ENCODE measurements around the gene CCND2. TPM values are rescaled to one million over a fixed set of nuclear protein-coding genes. Genes with fewer than 3 reads are reported as not detected.

The CCND2 gene
- total and polyA plus RNA-seq, 2 experiments from 2014 or later: 75.6 to 224 TPM

DNA sequence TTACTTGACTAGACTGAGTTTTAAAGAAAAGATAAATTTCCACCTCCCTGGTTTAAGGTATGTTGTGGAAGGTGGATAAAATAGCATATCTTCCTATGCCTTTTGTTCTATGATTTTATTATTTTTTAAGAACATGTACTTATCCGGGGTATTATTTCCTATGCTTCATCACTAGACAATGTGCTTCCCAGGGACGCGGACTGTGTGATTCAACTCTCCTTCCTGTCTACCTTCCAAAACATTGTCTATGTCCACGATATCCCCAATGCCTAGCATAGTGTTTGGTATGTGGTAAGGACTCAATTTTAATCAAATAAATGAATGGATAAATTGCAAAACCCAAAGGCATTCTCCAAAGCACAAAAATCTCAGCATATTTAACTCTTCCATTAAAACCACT is 8.3 kb upstream of the CCND2 start:
- Histone ChIP-seq H3F3A (replicated peaks; ENCODE audit: low read depth) (peaks cover 4% of the 10 kb centered on the region), H3K27me3 (ENCODE audit: insufficient read depth) (peaks cover 26% of the 10 kb centered on the region), H3K36me3 (ENCODE audit: insufficient read depth) (no peaks in the 10 kb centered on the region), H4K20me1 (replicated peaks; ENCODE audit: insufficient read depth) (no peaks in the 10 kb centered on the region), H3K79me2 (replicated peaks; ENCODE audit: insufficient read depth) (no peaks in the 10 kb centered on the region), H3K27ac (ENCODE audit: low read depth) (no peak overlapping the region), H3K9me2 (ENCODE audit: insufficient read depth) (no peaks in the 10 kb centered on the region), H3K4me3 (no peak overlapping the region), H3K4me2 (no peak overlapping the region), H3K4me1 (ENCODE audit: insufficient read depth) (peaks cover 22% of the 10 kb centered on the region), H2AFZ (no peak overlapping the region)
- no peak for DNase-seq (ENCODE audit: low spot score)
- TF ChIP-seq STAT1 (IDR thresholded peaks at IDR 0.05; ENCODE audit: unreplicated experiment) (no peak), ZNF114 (CRISPR knock-in tag; IDR thresholded peaks at IDR 0.05) (no peak), NANOG (IDR thresholded peaks at IDR 0.05; ENCODE audit: borderline replicate concordance) (no peak), ZNF331 (CRISPR knock-in tag; IDR thresholded peaks at IDR 0.05; ENCODE audit: low read depth) (no peak), POLR2AphosphoS5 (IDR thresholded peaks at IDR 0.05; ENCODE audit: low read depth) (no peak), CREB1 (CRISPR knock-in tag; IDR thresholded peaks at IDR 0.05; ENCODE audit: low read depth) (no peak), EZH2 (IDR thresholded peaks at IDR 0.05; ENCODE audit: low read depth, unreplicated experiment) (no peak), EZH2phosphoT487 (IDR thresholded peaks at IDR 0.05; ENCODE audit: unreplicated experiment) (no peak), JUNB (IDR thresholded peaks at IDR 0.05; ENCODE audit: unreplicated experiment) (no peak)
- TF ChIP-seq, protein P1, sequence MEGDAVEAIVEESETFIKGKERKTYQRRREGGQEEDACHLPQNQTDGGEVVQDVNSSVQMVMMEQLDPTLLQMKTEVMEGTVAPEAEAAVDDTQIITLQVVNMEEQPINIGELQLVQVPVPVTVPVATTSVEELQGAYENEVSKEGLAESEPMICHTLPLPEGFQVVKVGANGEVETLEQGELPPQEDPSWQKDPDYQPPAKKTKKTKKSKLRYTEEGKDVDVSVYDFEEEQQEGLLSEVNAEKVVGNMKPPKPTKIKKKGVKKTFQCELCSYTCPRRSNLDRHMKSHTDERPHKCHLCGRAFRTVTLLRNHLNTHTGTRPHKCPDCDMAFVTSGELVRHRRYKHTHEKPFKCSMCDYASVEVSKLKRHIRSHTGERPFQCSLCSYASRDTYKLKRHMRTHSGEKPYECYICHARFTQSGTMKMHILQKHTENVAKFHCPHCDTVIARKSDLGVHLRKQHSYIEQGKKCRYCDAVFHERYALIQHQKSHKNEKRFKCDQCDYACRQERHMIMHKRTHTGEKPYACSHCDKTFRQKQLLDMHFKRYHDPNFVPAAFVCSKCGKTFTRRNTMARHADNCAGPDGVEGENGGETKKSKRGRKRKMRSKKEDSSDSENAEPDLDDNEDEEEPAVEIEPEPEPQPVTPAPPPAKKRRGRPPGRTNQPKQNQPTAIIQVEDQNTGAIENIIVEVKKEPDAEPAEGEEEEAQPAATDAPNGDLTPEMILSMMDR (conservative IDR thresholded peaks at IDR 0.05; ENCODE audit: low read depth in 2 of 2): no peak
- TF ChIP-seq, protein P2, sequence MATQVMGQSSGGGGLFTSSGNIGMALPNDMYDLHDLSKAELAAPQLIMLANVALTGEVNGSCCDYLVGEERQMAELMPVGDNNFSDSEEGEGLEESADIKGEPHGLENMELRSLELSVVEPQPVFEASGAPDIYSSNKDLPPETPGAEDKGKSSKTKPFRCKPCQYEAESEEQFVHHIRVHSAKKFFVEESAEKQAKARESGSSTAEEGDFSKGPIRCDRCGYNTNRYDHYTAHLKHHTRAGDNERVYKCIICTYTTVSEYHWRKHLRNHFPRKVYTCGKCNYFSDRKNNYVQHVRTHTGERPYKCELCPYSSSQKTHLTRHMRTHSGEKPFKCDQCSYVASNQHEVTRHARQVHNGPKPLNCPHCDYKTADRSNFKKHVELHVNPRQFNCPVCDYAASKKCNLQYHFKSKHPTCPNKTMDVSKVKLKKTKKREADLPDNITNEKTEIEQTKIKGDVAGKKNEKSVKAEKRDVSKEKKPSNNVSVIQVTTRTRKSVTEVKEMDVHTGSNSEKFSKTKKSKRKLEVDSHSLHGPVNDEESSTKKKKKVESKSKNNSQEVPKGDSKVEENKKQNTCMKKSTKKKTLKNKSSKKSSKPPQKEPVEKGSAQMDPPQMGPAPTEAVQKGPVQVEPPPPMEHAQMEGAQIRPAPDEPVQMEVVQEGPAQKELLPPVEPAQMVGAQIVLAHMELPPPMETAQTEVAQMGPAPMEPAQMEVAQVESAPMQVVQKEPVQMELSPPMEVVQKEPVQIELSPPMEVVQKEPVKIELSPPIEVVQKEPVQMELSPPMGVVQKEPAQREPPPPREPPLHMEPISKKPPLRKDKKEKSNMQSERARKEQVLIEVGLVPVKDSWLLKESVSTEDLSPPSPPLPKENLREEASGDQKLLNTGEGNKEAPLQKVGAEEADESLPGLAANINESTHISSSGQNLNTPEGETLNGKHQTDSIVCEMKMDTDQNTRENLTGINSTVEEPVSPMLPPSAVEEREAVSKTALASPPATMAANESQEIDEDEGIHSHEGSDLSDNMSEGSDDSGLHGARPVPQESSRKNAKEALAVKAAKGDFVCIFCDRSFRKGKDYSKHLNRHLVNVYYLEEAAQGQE (IDR thresholded peaks at IDR 0.05; ENCODE audit: unreplicated experiment): no peak
- TF ChIP-seq, protein P3, sequence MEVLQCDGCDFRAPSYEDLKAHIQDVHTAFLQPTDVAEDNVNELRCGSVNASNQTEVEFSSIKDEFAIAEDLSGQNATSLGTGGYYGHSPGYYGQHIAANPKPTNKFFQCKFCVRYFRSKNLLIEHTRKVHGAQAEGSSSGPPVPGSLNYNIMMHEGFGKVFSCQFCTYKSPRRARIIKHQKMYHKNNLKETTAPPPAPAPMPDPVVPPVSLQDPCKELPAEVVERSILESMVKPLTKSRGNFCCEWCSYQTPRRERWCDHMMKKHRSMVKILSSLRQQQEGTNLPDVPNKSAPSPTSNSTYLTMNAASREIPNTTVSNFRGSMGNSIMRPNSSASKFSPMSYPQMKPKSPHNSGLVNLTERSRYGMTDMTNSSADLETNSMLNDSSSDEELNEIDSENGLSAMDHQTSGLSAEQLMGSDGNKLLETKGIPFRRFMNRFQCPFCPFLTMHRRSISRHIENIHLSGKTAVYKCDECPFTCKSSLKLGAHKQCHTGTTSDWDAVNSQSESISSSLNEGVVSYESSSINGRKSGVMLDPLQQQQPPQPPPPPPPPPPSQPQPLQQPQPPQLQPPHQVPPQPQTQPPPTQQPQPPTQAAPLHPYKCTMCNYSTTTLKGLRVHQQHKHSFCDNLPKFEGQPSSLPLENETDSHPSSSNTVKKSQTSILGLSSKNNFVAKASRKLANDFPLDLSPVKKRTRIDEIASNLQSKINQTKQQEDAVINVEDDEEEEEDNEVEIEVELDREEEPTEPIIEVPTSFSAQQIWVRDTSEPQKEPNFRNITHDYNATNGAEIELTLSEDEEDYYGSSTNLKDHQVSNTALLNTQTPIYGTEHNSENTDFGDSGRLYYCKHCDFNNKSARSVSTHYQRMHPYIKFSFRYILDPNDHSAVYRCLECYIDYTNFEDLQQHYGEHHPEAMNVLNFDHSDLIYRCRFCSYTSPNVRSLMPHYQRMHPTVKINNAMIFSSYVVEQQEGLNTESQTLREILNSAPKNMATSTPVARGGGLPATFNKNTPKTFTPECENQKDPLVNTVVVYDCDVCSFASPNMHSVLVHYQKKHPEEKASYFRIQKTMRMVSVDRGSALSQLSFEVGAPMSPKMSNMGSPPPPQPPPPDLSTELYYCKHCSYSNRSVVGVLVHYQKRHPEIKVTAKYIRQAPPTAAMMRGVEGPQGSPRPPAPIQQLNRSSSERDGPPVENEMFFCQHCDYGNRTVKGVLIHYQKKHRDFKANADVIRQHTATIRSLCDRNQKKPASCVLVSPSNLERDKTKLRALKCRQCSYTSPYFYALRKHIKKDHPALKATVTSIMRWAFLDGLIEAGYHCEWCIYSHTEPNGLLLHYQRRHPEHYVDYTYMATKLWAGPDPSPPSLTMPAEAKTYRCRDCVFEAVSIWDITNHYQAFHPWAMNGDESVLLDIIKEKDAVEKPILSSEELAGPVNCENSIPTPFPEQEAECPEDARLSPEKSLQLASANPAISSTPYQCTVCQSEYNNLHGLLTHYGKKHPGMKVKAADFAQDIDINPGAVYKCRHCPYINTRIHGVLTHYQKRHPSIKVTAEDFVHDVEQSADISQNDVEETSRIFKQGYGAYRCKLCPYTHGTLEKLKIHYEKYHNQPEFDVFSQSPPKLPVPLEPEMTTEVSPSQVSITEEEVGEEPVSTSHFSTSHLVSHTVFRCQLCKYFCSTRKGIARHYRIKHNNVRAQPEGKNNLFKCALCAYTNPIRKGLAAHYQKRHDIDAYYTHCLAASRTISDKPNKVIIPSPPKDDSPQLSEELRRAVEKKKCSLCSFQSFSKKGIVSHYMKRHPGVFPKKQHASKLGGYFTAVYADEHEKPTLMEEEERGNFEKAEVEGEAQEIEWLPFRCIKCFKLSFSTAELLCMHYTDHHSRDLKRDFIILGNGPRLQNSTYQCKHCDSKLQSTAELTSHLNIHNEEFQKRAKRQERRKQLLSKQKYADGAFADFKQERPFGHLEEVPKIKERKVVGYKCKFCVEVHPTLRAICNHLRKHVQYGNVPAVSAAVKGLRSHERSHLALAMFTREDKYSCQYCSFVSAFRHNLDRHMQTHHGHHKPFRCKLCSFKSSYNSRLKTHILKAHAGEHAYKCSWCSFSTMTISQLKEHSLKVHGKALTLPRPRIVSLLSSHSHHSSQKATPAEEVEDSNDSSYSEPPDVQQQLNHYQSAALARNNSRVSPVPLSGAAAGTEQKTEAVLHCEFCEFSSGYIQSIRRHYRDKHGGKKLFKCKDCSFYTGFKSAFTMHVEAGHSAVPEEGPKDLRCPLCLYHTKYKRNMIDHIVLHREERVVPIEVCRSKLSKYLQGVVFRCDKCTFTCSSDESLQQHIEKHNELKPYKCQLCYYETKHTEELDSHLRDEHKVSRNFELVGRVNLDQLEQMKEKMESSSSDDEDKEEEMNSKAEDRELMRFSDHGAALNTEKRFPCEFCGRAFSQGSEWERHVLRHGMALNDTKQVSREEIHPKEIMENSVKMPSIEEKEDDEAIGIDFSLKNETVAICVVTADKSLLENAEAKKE (CRISPR knock-in tag; IDR thresholded peaks at IDR 0.05): no peak
- TF ChIP-seq, protein P4, sequence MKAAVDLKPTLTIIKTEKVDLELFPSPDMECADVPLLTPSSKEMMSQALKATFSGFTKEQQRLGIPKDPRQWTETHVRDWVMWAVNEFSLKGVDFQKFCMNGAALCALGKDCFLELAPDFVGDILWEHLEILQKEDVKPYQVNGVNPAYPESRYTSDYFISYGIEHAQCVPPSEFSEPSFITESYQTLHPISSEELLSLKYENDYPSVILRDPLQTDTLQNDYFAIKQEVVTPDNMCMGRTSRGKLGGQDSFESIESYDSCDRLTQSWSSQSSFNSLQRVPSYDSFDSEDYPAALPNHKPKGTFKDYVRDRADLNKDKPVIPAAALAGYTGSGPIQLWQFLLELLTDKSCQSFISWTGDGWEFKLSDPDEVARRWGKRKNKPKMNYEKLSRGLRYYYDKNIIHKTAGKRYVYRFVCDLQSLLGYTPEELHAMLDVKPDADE (IDR thresholded peaks at IDR 0.05): no peak
- Mint-ChIP-seq H3K4me3 (no peak overlapping the region), H3K27ac (no peak overlapping the region), H3K9me3 (no peaks in the 10 kb centered on the region; the same call in 2 of the 3 replicates), H3K4me1 (peaks cover 13% of the 10 kb centered on the region), H3K36me3 (ENCODE audit: low read depth) (no peaks in the 10 kb centered on the region), H3K27me3 (ENCODE audit: insufficient read depth, low read depth, poor library complexity) (peaks cover 19% of the 10 kb centered on the region)
- no peak for ATAC-seq
